ENCODE results near the gene RPL22L1. TPM values are rescaled to one million over a fixed set of nuclear protein-coding genes. Genes with fewer than 3 reads are reported as not detected.
A peak's percentile ranks its signal among the peaks of the same experiment; 100 is the strongest.

RPL22L1 gene
- total RNA-seq, 2 donors from 2014 or later: 46.2 to 78.0 TPM

GRCh38 chr3:170876537-170876936 is 6.5 kb upstream of the RPL22L1 start:
- no peak overlapping the region for H3K27ac ChIP-seq
- H3K9me3 ChIP-seq: no peaks in the 10 kb centered on the region
- H3K27me3 ChIP-seq (replicated peaks; ENCODE audit: insufficient read depth): no peaks in the 10 kb centered on the region
- DNase-seq (ENCODE audit: low spot score) (no peak), ATAC-seq (ENCODE audit: insufficient number of reproducible peaks, low FRiP score, low read depth) (no peak)
- no peak overlapping the region for H3K4me3 ChIP-seq
- H3K36me3 ChIP-seq: no peaks in the 10 kb centered on the region
- no peaks in the 10 kb centered on the region for H3K4me1 ChIP-seq (ENCODE audit: control insufficient read depth in 1 of 2, low read depth in 2 of 2)
- TF ChIP-seq, protein P1, sequence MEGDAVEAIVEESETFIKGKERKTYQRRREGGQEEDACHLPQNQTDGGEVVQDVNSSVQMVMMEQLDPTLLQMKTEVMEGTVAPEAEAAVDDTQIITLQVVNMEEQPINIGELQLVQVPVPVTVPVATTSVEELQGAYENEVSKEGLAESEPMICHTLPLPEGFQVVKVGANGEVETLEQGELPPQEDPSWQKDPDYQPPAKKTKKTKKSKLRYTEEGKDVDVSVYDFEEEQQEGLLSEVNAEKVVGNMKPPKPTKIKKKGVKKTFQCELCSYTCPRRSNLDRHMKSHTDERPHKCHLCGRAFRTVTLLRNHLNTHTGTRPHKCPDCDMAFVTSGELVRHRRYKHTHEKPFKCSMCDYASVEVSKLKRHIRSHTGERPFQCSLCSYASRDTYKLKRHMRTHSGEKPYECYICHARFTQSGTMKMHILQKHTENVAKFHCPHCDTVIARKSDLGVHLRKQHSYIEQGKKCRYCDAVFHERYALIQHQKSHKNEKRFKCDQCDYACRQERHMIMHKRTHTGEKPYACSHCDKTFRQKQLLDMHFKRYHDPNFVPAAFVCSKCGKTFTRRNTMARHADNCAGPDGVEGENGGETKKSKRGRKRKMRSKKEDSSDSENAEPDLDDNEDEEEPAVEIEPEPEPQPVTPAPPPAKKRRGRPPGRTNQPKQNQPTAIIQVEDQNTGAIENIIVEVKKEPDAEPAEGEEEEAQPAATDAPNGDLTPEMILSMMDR (IDR thresholded peaks at IDR 0.05): no peak

GRCh38 chr3:170869239-170869590 is 780 bp downstream of the RPL22L1 start:
- Histone ChIP-seq H3K27ac (peak overlapping the region in 1 of 2 donors; percentile 62), H3K4me1 (ENCODE audit: control insufficient read depth in 1 of 2, low read depth in 2 of 2) (peaks cover 18 to 19% of the 10 kb centered on the region in 2 donors), H3K36me3 (peaks cover 15% of the 10 kb centered on the region), H3K9me3 (no peaks in the 10 kb centered on the region), H3K4me3 (peak overlapping the region; percentile 78), H3K27me3 (replicated peaks; ENCODE audit: insufficient read depth) (no peaks in the 10 kb centered on the region)
- TF ChIP-seq, protein P1 (IDR thresholded peaks at IDR 0.05): no peak
- ATAC-seq (ENCODE audit: insufficient number of reproducible peaks, low FRiP score, low read depth): no peak
- DNase-seq (ENCODE audit: low spot score): no peak

GRCh38 chr3:170868577-170869238 is 1.3 kb downstream of the RPL22L1 start:
- Histone ChIP-seq H3K9me3 (no peaks in the 10 kb centered on the region), H3K27ac (no peak overlapping the region), H3K4me3 (peak overlapping the region; percentile 78), H3K36me3 (peaks cover 15% of the 10 kb centered on the region), H3K4me1 (ENCODE audit: control insufficient read depth in 1 of 2, low read depth in 2 of 2) (peaks cover 18 to 19% of the 10 kb centered on the region in 2 donors), H3K27me3 (replicated peaks; ENCODE audit: insufficient read depth) (no peaks in the 10 kb centered on the region)
- DNase-seq (ENCODE audit: low spot score): no peak
- TF ChIP-seq, protein P1 (IDR thresholded peaks at IDR 0.05): no peak
- ATAC-seq (ENCODE audit: insufficient number of reproducible peaks, low FRiP score, low read depth): no peak

DNA sequence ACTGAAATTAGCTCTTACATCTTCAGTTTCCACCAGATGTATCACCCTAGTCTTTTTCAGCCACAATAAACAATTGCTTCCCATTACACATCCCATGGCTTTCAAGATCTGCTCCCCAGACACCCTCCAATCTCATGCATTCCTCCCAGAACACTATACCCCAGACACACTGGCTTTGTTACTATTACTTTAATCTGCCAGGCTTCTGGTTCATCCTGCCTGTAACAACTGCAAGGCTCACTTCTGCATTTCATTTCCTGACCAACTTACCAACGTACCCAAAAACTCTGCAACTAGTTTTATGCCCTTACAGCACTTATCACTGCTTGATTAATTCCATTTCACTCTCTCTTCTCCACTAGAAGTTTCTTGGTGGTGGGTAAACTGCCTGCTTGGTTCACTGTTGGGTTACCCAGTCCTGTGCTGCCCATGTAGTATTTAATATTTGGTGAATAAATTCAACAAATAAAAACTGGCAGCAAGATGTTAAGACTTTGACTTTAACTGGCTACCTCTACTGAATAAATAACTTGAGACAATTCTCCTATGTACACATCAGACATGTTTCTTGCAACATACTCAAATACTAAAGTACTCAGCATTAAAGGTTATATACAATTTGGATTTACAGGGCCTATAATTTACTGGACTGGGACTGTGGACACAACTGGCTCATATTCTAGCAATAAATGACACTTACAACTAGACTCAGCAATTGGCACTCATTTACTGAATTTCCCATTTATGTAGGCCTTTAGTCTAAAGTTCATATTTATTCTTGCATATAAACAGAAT is 2.7 kb downstream of the RPL22L1 start:
- Histone ChIP-seq H3K27me3 (replicated peaks; ENCODE audit: insufficient read depth) (no peaks in the 10 kb centered on the region), H3K4me3 (no peak overlapping the region), H3K36me3 (peaks cover 15% of the 10 kb centered on the region), H3K9me3 (no peaks in the 10 kb centered on the region), H3K27ac (no peak overlapping the region), H3K4me1 (ENCODE audit: control insufficient read depth in 1 of 2, low read depth in 2 of 2) (peaks cover 18 to 19% of the 10 kb centered on the region in 2 donors)
- DNase-seq (ENCODE audit: low spot score) (no peak), ATAC-seq (ENCODE audit: insufficient number of reproducible peaks, low FRiP score, low read depth) (no peak)
- TF ChIP-seq, protein P1 (IDR thresholded peaks at IDR 0.05): no peak

DNA sequence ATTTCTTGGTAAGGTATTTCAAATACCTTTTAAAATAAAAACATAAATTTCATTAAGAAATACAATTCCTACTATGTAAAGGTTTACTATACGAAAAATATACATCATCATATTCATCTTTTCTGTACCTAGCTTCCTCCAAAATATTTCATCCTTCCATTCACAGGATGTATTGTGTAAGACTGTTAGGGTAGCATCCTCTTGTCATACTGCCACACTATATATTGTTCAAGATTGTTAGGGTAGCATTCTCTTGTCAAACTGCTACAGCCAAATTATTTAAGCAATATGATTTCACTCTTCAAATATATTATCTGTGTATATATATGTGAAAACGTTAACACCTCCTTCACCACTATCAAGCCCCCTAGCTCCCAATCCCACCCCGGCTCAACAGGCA is 3.5 kb downstream of the RPL22L1 start:
- Histone ChIP-seq H3K9me3 (no peaks in the 10 kb centered on the region), H3K4me3 (no peak overlapping the region), H3K27ac (no peak overlapping the region), H3K36me3 (peaks cover 15% of the 10 kb centered on the region), H3K4me1 (ENCODE audit: control insufficient read depth in 1 of 2, low read depth in 2 of 2) (peaks cover 18 to 19% of the 10 kb centered on the region in 2 donors), H3K27me3 (replicated peaks; ENCODE audit: insufficient read depth) (no peaks in the 10 kb centered on the region)
- no peak for ATAC-seq (ENCODE audit: insufficient number of reproducible peaks, low FRiP score, low read depth)
- DNase-seq (ENCODE audit: low spot score): no peak
- TF ChIP-seq, protein P1 (IDR thresholded peaks at IDR 0.05): no peak
